ENCODE measurements around the gene CBFA2T2.

DNA sequence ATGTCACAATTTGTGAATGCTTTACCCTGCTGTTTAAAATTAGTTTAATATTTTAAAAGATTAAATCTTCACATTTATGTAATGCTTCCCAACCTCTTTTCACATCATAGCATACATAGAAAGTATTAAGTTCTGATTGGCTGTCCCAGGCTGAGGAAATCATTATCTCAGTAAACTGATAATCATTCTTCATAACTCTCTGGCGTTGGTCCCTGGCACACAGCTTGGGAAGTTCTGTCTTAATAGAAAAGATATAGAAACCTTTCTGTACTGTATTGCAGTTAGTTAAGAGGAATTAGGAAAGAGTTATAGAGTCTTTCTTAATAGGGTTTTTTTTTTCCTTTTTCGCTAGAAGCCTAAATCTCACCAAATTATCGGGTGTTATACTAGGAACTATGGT is 85.4 kb downstream of the CBFA2T2 start:
- TF ChIP-seq CTCF (IDR thresholded peaks at IDR 0.05), result no peak
- no peak for TF ChIP-seq POLR2A (IDR thresholded peaks at IDR 0.05)

Measured in lower leg skin (tissue), 3 donors.